D341Med (cell line): ENCODE results near the gene GSTA2.
"Not testable (repeated sequence)": the region's sequence is repeated elsewhere in the genome, so short reads cannot be mapped to it uniquely, and the experiment has no call there.

Experiments used
- DNase-seq: peaks from one replicate; pipeline ENCODE4 v3.0.0; 2012; ENCODE audit warnings: low spot score

GSTA2 gene

DNA sequence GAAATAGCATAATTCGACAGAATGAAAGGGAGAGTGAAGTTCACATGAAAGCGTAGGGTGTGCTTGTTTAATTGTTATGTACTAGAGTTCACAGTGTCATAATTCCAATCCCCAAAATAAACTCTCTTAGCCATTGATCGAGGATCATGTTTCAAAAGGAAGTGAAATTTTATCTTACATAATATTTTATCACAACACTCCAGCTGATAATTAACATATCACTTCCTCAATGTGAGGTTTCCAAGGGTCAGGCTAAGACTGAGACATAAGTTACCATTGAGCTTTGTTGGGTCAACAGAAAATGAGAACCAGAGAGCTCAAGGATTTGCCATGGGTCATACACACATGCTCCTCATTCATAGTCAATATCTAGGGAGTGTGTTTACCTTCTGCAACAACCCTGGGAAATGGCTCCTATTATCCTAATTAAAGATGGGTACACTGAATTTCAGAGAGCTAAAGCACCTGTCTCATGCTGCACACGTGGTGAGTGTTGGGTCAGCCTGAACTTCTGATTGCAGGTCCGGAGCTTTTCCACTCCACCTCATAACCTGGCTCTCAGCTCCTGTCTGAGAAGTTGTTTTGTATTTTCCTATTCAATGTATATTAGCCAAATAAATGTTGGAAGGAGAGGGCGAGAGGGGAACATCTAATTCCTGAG lies 3.0 kb downstream of the GSTA2 start:
- no peak for DNase-seq

DNA sequence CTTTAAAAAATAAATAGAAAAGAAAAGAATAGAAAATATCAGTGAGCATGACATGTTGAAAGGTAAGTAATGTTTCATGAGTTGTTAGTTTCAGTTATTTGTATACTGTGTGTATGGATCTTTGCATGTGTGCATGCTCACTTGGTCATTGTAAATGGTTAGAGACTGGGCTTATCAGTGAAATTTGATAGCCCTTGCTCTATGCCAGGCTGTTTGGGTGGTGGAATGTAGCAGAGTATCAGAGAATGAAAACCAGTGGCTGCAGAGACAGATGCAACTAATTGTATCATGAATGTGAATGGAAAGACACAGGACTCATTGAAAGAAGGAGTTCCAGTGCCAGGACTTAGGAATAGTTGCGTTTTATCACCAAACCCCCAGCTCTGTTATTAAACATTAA lies 4.2 kb downstream of the GSTA2 start:
- no peak for DNase-seq

DNA sequence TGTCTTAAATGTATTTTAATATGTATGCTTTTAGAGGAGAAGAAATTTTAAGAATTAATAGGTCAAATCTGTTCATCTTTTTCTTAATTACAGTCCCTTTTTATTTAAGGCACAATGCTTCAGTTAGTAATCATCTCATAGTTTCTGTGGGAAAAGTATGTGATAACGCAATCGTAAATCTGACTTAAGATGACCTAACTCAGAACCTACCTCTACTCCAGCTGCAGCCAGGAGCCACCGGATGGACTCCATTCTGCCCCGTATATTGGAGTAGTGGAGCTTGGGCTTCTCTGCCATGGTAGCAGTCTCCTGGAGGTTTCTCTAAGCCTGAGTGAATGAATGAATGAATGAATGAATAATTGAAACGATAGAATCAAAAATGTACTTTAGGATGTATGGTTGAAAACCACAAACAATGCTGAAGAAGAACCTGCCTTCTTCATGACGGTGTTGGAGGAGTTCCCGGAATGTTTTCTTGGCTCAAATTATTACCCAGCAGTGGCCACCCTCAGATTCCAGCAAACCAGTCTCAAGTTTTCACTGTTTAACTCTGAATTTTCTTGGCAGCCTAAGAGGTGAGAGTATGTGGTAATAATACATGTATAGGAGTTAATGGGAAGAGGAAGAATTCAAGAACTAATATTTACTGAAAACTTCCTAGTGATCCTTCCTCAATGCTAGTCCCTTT lies 5.5 kb downstream of the GSTA2 start:
- not testable (repeated sequence) for DNase-seq

DNA sequence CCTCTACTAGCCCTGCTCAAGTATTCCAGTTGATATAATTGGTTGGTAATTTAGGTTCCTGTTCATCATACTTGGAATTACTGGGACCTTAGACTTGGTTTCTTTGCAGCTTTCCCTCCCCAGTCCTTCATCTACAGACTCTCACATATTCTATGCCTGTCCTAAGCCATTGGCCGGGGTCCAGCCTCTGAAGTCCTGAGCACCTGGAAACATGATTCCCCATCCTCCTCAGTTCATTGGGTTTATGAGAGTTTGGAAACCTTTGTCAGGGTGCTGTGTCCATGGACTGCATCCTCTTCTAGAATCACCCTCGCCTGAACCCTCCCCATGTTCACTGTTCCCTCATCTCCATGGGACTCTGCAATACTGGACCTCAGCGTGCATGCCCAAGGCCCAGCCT lies 8.8 kb downstream of the GSTA2 start:
- no peak for DNase-seq

DNA sequence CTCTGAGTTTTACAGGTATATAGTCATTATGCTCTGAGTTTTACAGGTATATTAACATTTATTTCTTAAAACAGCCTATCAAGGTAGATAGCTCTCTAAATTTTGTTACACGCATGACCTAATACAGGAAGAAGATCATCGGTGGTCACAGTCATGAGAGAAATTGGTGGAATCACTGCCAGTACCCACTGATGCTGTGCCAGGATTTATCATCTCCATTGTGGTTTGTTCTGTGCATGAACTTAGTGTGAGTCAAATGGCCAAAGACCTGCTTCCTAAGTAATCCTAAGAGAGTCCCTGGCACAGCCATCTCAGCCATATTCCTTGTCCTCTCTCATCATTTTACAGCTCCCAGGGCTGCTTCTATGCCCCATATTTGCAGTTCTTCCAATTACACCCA lies 10.1 kb downstream of the GSTA2 start:
- not testable (repeated sequence) for DNase-seq

DNA sequence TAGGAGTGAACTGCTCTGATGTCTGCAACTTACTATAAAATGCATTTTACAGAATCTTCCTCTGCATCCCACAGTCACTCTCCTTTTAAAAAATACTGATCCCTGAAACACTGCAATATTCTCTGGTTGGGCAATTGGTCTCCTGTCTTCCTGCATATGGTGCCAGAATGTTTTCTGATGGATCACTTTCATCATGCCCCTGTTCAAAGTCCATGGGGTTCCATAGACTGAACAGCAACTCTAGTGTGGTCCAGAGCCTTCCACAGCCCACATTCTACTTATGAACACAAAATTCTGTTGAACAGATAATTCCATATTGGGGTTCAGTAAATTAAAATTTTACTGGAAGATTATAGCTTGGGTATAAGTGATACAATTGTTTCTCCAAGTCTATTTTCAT lies 11.0 kb downstream of the GSTA2 start:
- no peak for DNase-seq

DNA sequence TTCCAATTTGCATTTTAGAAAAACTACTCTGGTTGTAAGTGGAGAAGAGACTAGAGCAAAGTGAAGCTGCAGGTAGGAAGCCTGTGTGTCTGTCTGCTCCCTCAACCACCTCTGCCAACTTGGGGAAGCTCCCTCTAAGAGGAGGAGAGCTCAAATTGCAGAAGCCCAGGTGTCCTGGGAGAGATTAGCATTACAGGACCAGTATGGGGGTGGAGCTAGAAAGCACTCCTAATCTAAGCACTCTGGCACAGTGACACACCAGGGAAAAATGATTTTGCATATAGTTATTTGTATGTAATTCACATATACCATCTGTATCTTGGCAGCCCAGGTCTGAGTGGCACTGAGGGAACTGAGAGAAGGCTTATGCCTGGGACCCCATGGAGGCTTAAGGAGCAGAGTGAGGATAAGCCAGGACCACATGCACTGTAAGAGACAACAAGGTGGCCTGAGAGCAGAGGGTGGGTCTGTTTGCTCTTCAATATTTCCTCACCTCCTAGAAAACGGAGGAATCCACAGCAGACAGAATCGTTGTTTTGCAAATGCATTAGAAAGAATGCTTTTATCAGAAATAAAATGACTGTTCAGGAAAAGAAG lies 13.6 kb downstream of the GSTA2 start:
- DNase-seq, result no peak

DNA sequence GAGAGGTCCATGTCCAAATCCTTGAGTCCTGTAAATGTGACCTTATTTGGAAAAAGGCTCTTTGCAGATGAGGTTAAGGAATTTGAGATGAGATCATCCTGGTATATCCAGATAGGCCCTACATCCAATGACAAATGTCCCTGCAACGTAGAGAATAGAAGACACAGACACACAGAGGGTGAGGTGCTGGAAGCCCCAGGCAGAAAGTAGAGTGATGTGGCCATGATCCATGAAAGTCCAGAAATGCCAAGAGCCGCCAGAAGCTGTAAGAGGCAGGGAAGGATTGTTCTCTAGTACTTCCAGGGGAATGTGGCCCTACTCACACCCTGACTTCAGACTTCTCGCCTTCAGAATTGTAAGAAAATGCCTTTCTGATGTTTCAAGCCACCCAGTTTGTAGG lies 16.0 kb downstream of the GSTA2 start:
- not testable (repeated sequence) for DNase-seq

DNA sequence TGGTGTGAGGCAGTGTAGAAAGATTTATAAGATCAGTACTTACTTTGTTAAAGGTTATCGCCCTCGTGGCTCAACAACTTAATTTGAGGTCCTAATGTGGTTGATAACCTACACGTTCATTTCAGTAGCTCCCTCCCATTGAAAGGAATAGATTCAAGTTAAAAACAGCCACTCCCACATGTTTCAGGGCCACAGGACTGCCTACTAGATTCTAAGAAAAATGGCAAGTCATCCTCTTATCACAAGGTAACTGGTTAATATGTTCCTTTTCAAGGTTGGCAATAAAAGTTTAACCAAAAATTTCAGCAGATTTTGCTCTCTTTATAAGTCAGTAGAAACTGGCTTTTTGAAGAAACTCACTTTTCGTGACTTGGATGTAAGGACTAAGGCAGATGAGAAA lies 17.1 kb downstream of the GSTA2 start:
- DNase-seq, result no peak

DNA sequence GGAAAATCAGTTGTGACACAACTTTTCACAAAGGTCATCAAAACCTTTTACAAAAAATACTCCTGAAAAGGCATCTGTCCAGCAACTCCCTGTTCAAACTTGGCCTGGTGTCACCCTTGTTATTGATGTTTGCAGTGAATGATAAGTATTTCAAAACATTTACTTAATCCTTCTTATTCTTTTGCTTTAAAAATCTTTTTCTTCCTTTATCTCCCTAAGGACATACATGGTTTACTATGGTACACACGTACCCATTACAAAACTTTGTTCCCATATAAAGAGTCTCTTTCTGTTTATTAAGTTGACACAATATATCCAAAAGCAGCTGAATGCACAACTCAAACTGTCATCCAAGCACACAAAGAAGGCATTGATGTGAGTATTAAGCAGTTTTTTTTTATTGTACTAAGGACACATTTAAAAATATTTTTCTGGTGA lies 17.5 kb downstream of the GSTA2 start:
- DNase-seq, result no peak

DNA sequence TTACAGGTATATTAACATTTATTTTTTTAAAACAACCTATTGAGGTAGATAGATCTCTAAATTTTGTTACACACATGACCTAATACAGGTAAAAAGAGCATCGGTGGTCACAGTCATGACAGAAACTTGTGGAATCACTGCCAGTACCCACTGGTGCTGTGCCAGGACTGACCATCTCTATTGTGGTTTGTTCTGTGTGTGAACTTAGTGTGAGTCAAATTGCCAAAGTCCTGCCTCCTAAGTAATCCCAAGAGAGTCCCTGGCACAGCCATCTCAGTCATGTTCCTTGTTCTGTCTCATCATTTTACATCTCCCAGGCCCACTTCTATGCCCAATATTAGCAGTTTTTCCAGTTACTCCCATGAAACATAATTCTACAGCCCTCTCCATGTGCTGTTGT lies 21.4 kb downstream of the GSTA2 start:
- DNase-seq, result no peak

DNA sequence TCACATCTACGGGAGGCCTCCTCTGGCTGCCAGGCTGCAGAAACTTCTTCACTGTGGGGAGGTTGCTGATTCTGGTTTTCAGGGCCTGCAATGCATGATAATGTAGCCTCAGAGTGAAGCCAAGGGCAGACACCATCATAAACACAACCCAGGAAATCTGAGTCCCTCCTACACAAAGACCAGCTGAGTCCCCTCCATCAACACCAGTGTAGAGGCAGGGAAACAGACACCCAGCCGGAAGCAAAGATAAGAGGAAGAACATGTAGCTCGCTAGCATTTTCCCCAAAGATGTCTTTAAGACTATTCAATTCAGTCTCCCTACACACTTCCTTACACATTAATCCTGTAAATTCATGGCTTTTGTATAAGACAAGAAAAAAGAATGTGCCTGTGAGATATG lies 23.6 kb downstream of the GSTA2 start:
- no peak for DNase-seq

DNA sequence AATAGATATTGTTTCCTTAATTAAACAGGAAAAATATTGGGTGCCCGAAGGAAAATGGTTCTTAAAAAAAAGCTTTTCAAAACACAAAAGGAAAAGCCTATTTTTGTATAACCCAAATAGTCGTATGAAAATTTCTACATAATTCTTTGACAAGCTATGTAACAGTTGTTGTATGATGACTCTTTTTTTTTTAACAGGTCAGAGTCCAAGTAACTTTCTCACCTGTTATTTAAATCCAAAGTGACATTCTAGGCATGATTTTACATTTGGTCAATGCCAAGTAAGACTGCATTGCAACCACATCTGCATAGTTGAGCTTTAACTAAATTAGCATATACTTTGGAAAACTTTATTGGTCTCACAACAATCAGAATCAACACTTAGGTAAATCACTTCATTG lies 24.1 kb downstream of the GSTA2 start:
- DNase-seq, result no peak

DNA sequence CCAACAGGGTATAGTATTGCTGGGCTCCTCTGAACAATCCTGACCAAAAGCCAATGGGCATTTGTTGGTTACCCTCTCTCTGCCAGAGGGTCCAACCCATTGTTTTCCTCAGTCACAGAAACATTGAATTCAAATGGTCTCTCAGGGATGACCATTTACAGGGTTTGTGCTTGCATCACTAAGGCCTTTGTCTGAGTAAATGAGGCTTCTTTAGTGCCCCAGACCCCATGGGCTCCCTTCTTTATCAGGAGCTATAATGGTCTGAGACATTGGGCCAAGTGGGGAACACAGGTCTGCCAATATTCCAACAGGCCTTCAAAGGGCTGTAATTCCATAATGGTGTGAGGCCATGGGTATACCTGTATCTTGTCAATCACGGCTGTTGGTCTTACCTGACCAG lies 27.1 kb downstream of the GSTA2 start:
- no peak for DNase-seq

DNA sequence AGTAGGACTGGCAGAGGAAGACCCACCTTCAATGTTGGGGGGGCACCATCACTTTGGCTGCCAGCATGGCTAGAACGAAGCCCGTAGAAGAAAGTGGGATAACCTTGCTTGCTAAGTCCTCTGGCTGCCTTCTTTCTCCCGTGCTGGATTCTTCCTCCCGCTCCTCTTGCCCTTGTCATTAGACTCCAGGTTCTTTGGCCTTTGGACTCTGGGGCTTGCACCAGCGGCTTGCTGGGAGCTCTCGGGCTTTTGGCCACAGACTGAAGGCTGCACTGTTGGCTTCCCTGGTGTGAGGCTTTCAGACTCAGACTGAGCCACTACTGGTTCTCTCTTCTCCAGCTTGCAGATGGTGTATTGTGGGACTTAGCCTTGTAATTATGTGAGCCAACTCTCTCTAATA lies 28.2 kb downstream of the GSTA2 start:
- no peak for DNase-seq

DNA sequence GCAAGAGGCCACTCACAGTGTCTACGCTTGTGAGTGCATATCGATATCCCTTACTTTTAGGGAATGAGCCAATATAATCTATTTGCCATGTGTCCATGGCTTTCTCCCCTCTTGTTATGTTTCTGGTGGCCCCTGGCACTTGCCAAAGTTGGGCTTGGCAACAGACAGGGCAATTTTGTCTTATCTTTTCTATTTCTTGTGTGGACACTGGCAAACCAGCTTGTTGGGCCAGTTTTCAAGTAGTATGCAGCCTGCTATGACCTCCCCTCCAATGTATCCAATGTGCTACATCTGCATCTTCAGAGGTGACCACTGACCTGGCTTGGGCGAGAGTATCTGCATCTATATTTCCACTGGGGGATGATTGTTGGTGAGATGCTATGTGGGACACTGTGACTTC lies 29.2 kb downstream of the GSTA2 start:
- no peak for DNase-seq

DNA sequence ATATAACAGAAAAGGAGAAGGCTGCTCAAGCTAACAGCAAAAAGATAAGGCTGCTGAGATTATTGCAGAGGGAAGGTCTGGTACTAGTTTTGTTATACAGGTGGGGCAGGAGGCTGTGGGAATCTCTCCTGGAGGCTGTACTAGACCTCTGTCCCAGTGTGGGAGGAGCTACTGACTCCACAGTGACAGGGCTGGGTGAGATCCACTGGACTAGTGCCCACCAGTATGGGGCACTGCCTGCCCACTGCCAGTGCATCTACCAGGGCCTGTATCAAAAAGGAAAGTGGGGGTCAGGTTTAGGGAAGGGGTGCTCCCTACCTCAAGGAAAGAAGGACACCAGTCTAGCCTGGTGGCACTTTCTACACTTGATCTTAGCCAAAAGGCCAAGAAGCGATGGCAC lies 30.1 kb downstream of the GSTA2 start:
- no peak for DNase-seq

DNA sequence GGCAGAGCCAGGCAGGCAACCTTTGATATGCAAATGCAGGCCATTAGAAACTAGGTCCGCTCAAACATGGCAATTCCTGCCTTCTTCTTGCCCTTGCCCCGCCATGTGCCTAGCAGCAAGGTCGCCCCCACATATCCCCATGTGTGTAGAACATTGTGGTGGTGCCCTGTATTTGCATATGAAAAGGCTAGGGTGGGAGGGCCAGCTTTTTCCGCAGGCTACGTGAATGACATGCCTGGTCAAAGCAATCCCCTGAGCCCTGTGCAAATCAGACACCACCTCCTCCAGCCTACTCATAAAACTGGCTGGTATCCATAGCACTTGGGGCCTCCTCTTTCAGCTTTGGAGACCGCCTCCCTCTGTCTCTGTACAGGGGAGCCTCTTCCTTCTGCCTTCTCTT lies 31.6 kb downstream of the GSTA2 start:
- no peak for DNase-seq

DNA sequence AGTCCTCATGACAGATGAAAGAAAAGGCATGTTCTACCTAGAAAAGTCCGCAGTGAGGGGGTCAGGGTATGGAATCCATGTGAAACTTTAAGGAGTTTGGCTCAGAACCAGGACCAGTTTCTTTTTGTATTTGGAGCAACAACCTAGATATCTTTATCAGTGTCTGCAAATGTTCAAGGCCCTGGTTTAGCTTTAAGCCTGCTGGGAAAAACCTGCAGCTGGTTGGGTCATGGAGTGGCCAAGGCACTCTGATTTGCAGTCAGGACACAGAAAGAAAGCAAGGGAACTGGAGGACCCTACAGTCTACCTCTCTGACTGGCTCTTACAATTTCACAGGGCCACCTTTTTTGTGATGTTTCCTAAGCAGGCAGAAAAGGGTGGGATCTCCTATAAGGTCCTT lies 33.7 kb downstream of the GSTA2 start:
- DNase-seq, result no peak

DNA sequence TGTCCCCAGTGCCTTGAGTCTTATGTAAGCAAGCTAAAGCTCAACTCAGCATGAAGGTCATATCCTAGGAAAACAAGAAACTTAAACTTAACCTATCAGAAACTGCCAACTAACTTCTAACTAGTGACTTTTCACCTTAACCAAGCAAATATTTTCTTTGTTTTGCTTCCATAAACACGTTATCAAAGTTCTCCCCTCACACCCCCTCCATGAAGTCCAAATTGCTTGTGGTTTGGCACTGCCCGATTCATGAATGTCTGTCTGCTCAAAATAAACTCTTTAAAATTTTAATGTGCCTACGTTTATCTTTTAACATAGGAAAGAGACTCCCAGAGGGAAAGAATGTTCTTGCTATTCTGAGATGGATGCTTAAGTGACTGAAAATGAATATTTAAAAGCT lies 34.9 kb downstream of the GSTA2 start:
- no peak for DNase-seq

DNA sequence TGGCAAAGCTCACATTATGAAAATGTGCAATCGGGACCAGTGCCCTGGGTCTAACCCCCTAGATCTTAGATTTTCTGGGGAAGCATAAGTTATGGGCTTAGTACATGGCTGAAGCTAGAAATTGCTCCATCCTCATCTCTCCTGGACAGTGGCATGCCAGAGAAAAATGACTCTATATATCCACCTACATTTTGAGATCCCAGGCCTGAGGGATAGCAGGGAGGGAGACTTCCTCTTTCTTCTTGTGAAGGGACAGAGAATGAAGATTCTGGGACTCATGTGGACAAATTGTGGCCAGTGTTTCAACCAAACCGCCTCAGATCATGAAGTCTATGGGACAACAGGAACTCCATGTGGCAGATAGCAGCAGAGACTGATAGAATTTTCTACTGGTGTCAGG lies 35.4 kb downstream of the GSTA2 start:
- no peak for DNase-seq

DNA sequence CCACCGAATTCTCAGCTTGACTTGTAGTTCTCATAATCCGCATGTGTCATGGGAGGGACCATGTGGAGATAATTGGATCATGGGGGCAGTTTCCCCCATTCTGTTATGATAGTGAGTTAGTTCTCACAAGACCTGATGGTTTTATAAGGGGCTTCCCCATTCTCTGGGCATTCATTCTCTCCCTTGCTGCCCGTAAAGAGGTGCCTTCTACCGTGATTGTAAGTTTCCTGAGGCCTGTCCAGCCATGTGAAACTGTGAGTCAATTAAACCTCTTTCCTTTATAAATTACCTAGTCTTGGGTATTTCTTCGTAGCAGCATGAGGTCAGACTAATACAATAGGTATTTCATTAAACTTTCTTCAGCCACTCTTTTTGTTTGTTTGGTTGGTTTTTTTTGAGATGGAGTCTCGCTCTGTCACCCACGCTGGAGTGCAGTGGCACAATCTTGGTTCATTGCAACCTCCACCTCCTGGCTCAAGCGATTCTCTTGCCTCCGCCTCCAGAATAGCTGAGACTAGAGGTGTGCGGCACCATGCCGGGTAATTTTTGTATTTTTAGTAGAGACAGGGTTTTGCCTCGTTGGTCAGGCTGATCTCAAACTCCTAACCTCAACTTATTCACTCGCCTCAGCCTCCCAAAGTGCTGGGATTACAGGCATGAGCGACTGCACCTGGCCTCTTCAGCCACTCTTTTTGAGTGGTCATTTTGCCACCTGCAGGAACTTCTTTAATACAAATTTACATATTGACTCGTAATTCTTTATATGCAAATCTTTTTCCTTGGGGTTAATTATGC lies 36.3 kb downstream of the GSTA2 start:
- DNase-seq, result no peak

DNA sequence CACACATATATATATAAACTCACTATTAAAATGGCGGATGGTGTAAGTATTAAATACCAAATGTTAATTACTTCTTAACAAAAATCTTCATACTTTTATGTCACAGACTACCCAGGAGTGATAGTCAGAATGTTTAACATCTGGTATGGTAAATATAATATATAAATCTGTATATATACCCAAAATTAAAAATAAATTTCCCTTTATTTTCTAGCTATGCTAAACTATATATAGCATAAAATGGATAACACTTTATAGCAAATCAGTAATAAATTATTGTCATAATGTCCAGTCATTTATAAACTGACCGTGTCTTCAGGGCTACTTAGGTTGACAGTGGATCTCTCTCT lies 37.1 kb downstream of the GSTA2 start:
- DNase-seq, result no peak
